HepG2 (cell line): Measurements from ENCODE around the gene TEX26. TPM values are rescaled to one million over a fixed set of nuclear protein-coding genes. Genes with fewer than 3 reads are reported as not detected.

Experiments
- ETV5 ChIP-seq: IDR thresholded peaks from 2 replicates; pipeline ENCODE4 v1.6.1; 2018; ENCODE audit warnings: missing biosample characterization, missing genetic modification reagents, inconsistent platforms, borderline replicate concordance
- GABPA ChIP-seq, 2 experiments: IDR thresholded peaks; 2 replicates each; pipeline ENCODE4 v1.6.1; 2011 to 2016; ENCODE audit warnings: low read depth in 2 of 2, low read length in 1 of 2, missing biosample characterization in 1 of 2, missing genetic modification characterization in 1 of 2
- GZF1 ChIP-seq: sonication (generic); formaldehyde crosslinking; IDR thresholded peaks from 2 replicates; pipeline ENCODE4 v1.5.1; 2020; ENCODE audit warnings: mild to moderate bottlenecking, missing genetic modification reagents
- LCORL ChIP-seq, 2 experiments: fragments of 450-650 bp in 1 of 2; sonication (generic) in 1 of 2; formaldehyde crosslinking in 1 of 2; IDR thresholded peaks; 2 replicates each; pipeline versions ENCODE4 v1.5.0 to v1.6.1; 2017 to 2020; ENCODE audit warnings: antibody characterized with exemption in 1 of 2, missing genetic modification reagents in 1 of 2
- MIXL1 ChIP-seq: IDR thresholded peaks from 2 replicates; pipeline ENCODE4 v1.6.1; 2016
- NFYB ChIP-seq: sonication (generic); formaldehyde crosslinking; IDR thresholded peaks from 2 replicates; pipeline ENCODE4 v1.4.0; 2020; ENCODE audit warnings: missing genetic modification reagents
- POGZ ChIP-seq: sonication (generic); formaldehyde crosslinking; IDR thresholded peaks from 2 replicates; pipeline ENCODE4 v1.4.0; 2020; ENCODE audit warnings: mild to moderate bottlenecking, missing genetic modification reagents
- RARA ChIP-seq: IDR thresholded peaks from 2 replicates; pipeline ENCODE4 v1.6.1; 2016; ENCODE audit warnings: missing genetic modification reagents, missing compliant biosample characterization
- RFX3 ChIP-seq: IDR thresholded peaks from 2 replicates; pipeline ENCODE4 v1.6.1; 2016; ENCODE audit warnings: missing biosample characterization, missing genetic modification reagents
- SAFB2 ChIP-seq: sonication (generic); formaldehyde crosslinking; IDR thresholded peaks from 2 replicates; pipeline ENCODE4 v1.5.1; 2020; ENCODE audit warnings: missing genetic modification reagents, low read depth, mild to moderate bottlenecking, borderline replicate concordance
- SNAI1 ChIP-seq: sonication (generic); formaldehyde crosslinking; IDR thresholded peaks from 2 replicates; pipeline ENCODE4 v1.5.0; 2020; ENCODE audit warnings: mild to moderate bottlenecking, missing genetic modification reagents, borderline replicate concordance
- ZBTB37 ChIP-seq: sonication (generic); formaldehyde crosslinking; IDR thresholded peaks from 2 replicates; pipeline ENCODE4 v1.4.0; 2020; ENCODE audit warnings: mild to moderate bottlenecking, missing genetic modification reagents
- ZMAT3 ChIP-seq: sonication (generic); formaldehyde crosslinking; conservative IDR thresholded peaks from 2 replicates; pipeline ENCODE4 v1.7.0; 2021; ENCODE audit warnings: missing genetic modification reagents
- ZNF33B ChIP-seq: sonication (generic); formaldehyde crosslinking; IDR thresholded peaks from 2 replicates; pipeline ENCODE4 v1.5.1; 2020; ENCODE audit warnings: mild to moderate bottlenecking, missing genetic modification reagents
- ZNF605 ChIP-seq: sonication (generic); formaldehyde crosslinking; IDR thresholded peaks from 2 replicates; pipeline ENCODE4 v1.8.0; 2022; ENCODE audit warnings: mild to moderate bottlenecking, missing genetic modification reagents
- ZNF646 ChIP-seq: sonication (generic); formaldehyde crosslinking; IDR thresholded peaks from 2 replicates; pipeline ENCODE4 v1.9.0; 2021; ENCODE audit warnings: mild to moderate bottlenecking, missing genetic modification reagents
- polyA plus RNA-seq, 8 experiments: library from polyadenylated mRNA; depleted of rRNA in 3 of 8; stranded (reverse) in 7 of 8; unstranded in 1 of 8; fragments of >200 nt; fragmentation: Illumina TruSeq in 4 of 8; extraction: Trizol in 4 of 8; gene quantifications; 2 replicates each; pipeline versions ENCODE4 v1.2.1 to v1.2.3, GENCODE V29; 2011 to 2016; ENCODE audit warnings: low read depth in 4 of 8, missing spikeins in 1 of 8, mixed read lengths in 1 of 8; ENCODE audit not compliant: insufficient read depth in 1 of 8
- total RNA-seq, 5 experiments: library from RNA; depleted of rRNA; stranded (reverse); fragments of >200 nt; fragmentation: Illumina TruSeq; extraction: Trizol; gene quantifications; 2 replicates each; pipeline ENCODE4 v1.2.3, GENCODE V29; 2016; ENCODE audit warnings: low read depth in 1 of 5
- TF ChIP-seq, protein P1 (sequence below): sonication (generic); formaldehyde crosslinking; IDR thresholded peaks from 2 replicates; pipeline ENCODE4 v1.4.0; 2020; ENCODE audit warnings: missing genetic modification reagents, borderline replicate concordance
- TF ChIP-seq, protein P2 (sequence below): sonication (generic); formaldehyde crosslinking; IDR thresholded peaks from 2 replicates; pipeline ENCODE4 v1.5.1; 2020; ENCODE audit warnings: mild to moderate bottlenecking, moderate library complexity, missing genetic modification reagents

Gene TEX26
- total and polyA plus RNA-seq, 2 of the 13 experiments (the other 11 are each of a cell fraction or from before 2014, with no cell fraction given) = not detected

- TF ChIP-seq, protein P1, sequence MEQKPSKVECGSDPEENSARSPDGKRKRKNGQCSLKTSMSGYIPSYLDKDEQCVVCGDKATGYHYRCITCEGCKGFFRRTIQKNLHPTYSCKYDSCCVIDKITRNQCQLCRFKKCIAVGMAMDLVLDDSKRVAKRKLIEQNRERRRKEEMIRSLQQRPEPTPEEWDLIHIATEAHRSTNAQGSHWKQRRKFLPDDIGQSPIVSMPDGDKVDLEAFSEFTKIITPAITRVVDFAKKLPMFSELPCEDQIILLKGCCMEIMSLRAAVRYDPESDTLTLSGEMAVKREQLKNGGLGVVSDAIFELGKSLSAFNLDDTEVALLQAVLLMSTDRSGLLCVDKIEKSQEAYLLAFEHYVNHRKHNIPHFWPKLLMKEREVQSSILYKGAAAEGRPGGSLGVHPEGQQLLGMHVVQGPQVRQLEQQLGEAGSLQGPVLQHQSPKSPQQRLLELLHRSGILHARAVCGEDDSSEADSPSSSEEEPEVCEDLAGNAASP (CRISPR knock-in tag) = no peak; the same call in 1 of the 2 replicates
- TF ChIP-seq ZNF646 (CRISPR knock-in tag) (no peak), ZNF605 (CRISPR knock-in tag) (peak; percentile 25; the same call in 1 of the 2 replicates), ZBTB37 (CRISPR knock-in tag) (no peak), RFX3 (CRISPR knock-in tag) (no peak), SNAI1 (no peak), GABPA (IDR thresholded peaks at IDR 0.05; ENCODE audit: low read depth, low read length) (no peak), GABPA (CRISPR knock-in tag; IDR thresholded peaks at IDR 0.05; ENCODE audit: low read depth) (peak; percentile 77), ZNF33B (CRISPR knock-in tag) (no peak), RARA (CRISPR knock-in tag) (peak; percentile 79), LCORL (IDR thresholded peaks at IDR 0.05) (no peak), LCORL (CRISPR knock-in tag; IDR thresholded peaks at IDR 0.05) (peak; percentile 43; the same call in 1 of the 2 replicates), MIXL1 (peak; percentile 51; the same call in 1 of the 2 replicates), SAFB2 (CRISPR knock-in tag) (no peak), POGZ (peak; percentile 50; the same call in 1 of the 2 replicates), ZMAT3 (CRISPR knock-in tag) (0 out of 2 replicates have a peak, but pooled peaks have one; percentile 36), ETV5 (peak; percentile 75; the same call in 1 of the 2 replicates), NFYB (no peak), GZF1 (CRISPR knock-in tag) (no peak)
- TF ChIP-seq, protein P2, sequence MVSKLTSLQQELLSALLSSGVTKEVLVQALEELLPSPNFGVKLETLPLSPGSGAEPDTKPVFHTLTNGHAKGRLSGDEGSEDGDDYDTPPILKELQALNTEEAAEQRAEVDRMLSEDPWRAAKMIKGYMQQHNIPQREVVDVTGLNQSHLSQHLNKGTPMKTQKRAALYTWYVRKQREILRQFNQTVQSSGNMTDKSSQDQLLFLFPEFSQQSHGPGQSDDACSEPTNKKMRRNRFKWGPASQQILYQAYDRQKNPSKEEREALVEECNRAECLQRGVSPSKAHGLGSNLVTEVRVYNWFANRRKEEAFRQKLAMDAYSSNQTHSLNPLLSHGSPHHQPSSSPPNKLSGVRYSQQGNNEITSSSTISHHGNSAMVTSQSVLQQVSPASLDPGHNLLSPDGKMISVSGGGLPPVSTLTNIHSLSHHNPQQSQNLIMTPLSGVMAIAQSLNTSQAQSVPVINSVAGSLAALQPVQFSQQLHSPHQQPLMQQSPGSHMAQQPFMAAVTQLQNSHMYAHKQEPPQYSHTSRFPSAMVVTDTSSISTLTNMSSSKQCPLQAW (CRISPR knock-in tag) = peak; percentile 26; the same call in 1 of the 2 replicates
Observed at GRCh38 chr13:30898678-30899241, 33.7 kb upstream of the TEX26 start (continued).
